Activated T-helper 9 cell treated with anti-CD3 and anti-CD28 coated beads, Interleukin-2, amount 50 U/mL, for 16 hours (primary cell): Measurements from ENCODE around the gene ABCC8.

ENCODE experiments used
- DNase-seq: peaks from one replicate; pipeline ENCODE4 v3.0.0-alpha.2; 2020; ENCODE audit warnings: low read depth

ABCC8 gene

GRCh38 chr11:17351172-17351509 lies 125.5 kb downstream of the ABCC8 start:
- DNase-seq = no peak

GRCh38 chr11:17350455-17351171 lies 126.0 kb downstream of the ABCC8 start:
- no peak for DNase-seq

GRCh38 chr11:17347676-17348075 lies 129.0 kb downstream of the ABCC8 start:
- no peak for DNase-seq

- DNase-seq = no peak
These were observed 132.7 kb downstream of the ABCC8 start for GRCh38 chr11:17343907-17344306.

- DNase-seq = no peak
These were observed 133.4 kb downstream of the ABCC8 start for GRCh38 chr11:17343257-17343656.
